A673 (cell line): ENCODE measurements around the gene COA8. TPM values are rescaled to one million over a fixed set of nuclear protein-coding genes. Genes with fewer than 3 reads are reported as not detected.

Experiments used
- BruUV-seq: library from RNA; stranded (reverse); fragments of 400-500 nt; replicated peaks from 2 replicates; lab custom pipeline; 2021; lab: Mats Ljungman, UMichigan
- CTCF ChIA-PET: fragments of 300-600 bp; sonication (Branson Sonifier 250); formaldehyde crosslinking; loops from one replicate; lab custom pipeline; 2022; ENCODE audit warnings: antibody characterized with exemption; lab: Charles Lee
- POLR2A ChIA-PET: fragments of 300-600 bp; sonication (Branson Sonifier 250); formaldehyde crosslinking; loops from one replicate; lab custom pipeline; 2022; ENCODE audit warnings: antibody characterized with exemption; ENCODE audit not compliant: low non-redundant PET; lab: Charles Lee
- DNase-seq: peaks from one replicate; pipeline ENCODE4 v3.0.0-alpha.2; 2015; ENCODE audit warnings: low spot score
- H3K27ac ChIP-seq: fragments of 200-600 bp; sonication (generic); 2 replicates; pipeline ENCODE4 v1.5.1; 2016; ENCODE audit warnings: mixed run types, low read depth, mild to moderate bottlenecking, mixed read lengths, antibody characterized with exemption, low read length; ENCODE audit not compliant: poor library complexity, severe bottlenecking
- H3K27me3 ChIP-seq: fragments of 200-600 bp; sonication (generic); replicated peaks from 2 replicates; pipeline ENCODE4 v1.6.1; 2017; ENCODE audit warnings: mixed run types, low read depth, mild to moderate bottlenecking, mixed read lengths, antibody characterized with exemption, low read length; ENCODE audit not compliant: insufficient read depth, poor library complexity
- H3K36me3 ChIP-seq: fragments of 200-600 bp; sonication (generic); 2 replicates; pipeline ENCODE4 v1.6.1; 2016; ENCODE audit warnings: mixed run types, mild to moderate bottlenecking, mixed read lengths, antibody characterized with exemption, low read length; ENCODE audit not compliant: insufficient read depth, poor library complexity, severe bottlenecking
- H3K4me1 ChIP-seq: fragments of 200-600 bp; sonication (generic); 2 replicates; pipeline ENCODE4 v1.6.1; 2017; ENCODE audit warnings: mixed run types, mild to moderate bottlenecking, mixed read lengths, antibody characterized with exemption, low read length; ENCODE audit not compliant: insufficient read depth, poor library complexity, severe bottlenecking
- H3K4me3 ChIP-seq: fragments of 200-600 bp; sonication (generic); 2 replicates; pipeline ENCODE4 v1.5.1; 2016; ENCODE audit warnings: low read depth, mixed run types, mild to moderate bottlenecking, mixed read lengths, low read length; ENCODE audit not compliant: poor library complexity, severe bottlenecking
- H3K9me3 ChIP-seq: fragments of 200-600 bp; sonication (generic); 2 replicates; pipeline ENCODE4 v1.6.1; 2016; ENCODE audit warnings: mixed run types, low read depth, mild to moderate bottlenecking, mixed read lengths, antibody characterized with exemption, low read length; ENCODE audit not compliant: poor library complexity, severe bottlenecking
- CTCF ChIP-seq: fragments of 300-800, 200-600 bp; sonication (generic); conservative IDR thresholded peaks from 2 replicates; pipeline ENCODE4 v1.5.1; 2017; ENCODE audit warnings: low read depth, mild to moderate bottlenecking, antibody characterized with exemption, low read length, moderate library complexity, mixed read lengths
- EZH2 ChIP-seq: fragments of 200-600 bp; sonication (generic); IDR thresholded peaks from 2 replicates; pipeline ENCODE4 v1.6.1; 2017; ENCODE audit warnings: borderline replicate concordance, low read depth, mild to moderate bottlenecking, mixed read lengths, antibody characterized with exemption, low read length; ENCODE audit not compliant: poor library complexity, severe bottlenecking
- intact Hi-C: fragments of 100-400 bp; cut with micrococcal nuclease; formaldehyde crosslinking; loops from one replicate; pipeline ENCODE4 v1.10.0; 2022; ENCODE audit not compliant: unreplicated experiment
- total RNA-seq: library from RNA; stranded (reverse); gene quantifications from 2 replicates; pipeline ENCODE4 v1.2.3, GENCODE V29; 2021

COA8 gene
- total RNA-seq, 1 experiment from 2014 or later = 51.0 TPM

- TF ChIP-seq CTCF (no peak), EZH2 (no peak)
- H3K4me3 ChIP-seq = no peak overlapping the region
- intact Hi-C loops = no loop called here
- ChIA-PET CTCF (interaction anchor here (0.6 to 1.0 kb wide), 2 partner anchors 10 to 28 kb away, joined by 3 to 4 read pairs; partner anchors contain the start of gene TRMT61A), POLR2A (interaction anchor here (0.6 to 1.8 kb wide), 3 partner anchors 37 to 455 kb away, joined by 4 to 7 read pairs (median 6); no protein-coding TSS in a partner anchor)
- peaks cover 39% of the 10 kb centered on the region for H3K4me1 ChIP-seq
- H3K27ac ChIP-seq = peak overlapping the region; percentile 19
- DNase-seq = no peak
- no peaks in the 10 kb centered on the region for H3K27me3 ChIP-seq
- H3K9me3 ChIP-seq = no peaks in the 10 kb centered on the region
- H3K36me3 ChIP-seq = peaks cover 21% of the 10 kb centered on the region
- BruUV-seq = no TSS peak
Measured at GRCh38 chr14:103556946-103557758, 5.6 kb upstream of the COA8 start.

DNA sequence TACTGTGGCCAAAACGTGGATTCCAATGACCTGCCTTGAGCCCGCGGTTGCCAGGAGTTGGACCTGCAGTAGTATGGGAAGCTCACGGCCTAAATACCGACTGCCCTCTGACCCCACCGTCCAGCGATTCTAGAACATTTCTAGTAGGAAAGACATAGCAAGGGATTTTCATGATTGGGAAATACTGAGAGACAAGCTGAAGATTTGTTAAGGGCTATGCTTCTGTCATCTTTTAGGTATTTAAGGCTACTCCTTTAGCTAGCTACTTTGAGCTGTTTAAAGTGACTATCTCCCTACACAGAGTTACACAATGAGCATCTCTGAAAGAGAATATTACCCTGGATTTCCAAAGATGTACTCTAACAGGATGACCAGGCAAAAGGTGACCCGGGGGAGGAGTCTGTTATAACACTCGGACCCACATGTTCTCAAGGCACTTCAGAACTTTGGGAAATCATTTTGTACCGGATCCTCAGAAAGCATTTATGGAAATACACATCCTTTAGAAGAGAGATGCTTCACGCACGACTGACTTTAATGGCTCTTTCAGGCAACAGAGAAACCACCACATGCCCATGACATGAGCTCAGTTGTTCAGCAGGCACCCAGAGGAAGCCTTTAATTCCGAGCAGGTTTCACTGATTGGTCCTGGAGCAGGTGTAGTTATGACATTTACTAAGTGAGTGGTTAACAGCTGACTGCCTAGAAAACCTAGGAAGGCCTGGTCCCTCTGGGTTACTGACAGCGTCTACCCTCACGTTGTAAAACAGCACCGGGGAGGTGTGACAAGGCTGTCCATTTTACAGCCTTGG lies 4.5 kb upstream of the COA8 start:
- ChIA-PET CTCF (interaction anchor here (1.0 kb wide), 1 partner anchor 30 kb away, joined by 4 read pairs; the partner anchor contains the start of gene TRMT61A), POLR2A (interaction anchor here (1.8 kb wide), 1 partner anchor 36 kb away, joined by 4 read pairs; no protein-coding TSS in a partner anchor)
- H3K9me3 ChIP-seq = no peaks in the 10 kb centered on the region
- no peak for TF ChIP-seq CTCF
- TF ChIP-seq EZH2 = no peak
- peak; percentile 80 for DNase-seq
- intact Hi-C loops = no loop called here
- no peaks in the 10 kb centered on the region for H3K27me3 ChIP-seq
- H3K36me3 ChIP-seq = peaks cover 21% of the 10 kb centered on the region
- no TSS peak for BruUV-seq
- H3K4me3 ChIP-seq = no peak overlapping the region
- H3K4me1 ChIP-seq = peaks cover 39% of the 10 kb centered on the region
- H3K27ac ChIP-seq = peak overlapping the region; percentile 3

- no peaks in the 10 kb centered on the region for H3K9me3 ChIP-seq
- H3K27me3 ChIP-seq = no peaks in the 10 kb centered on the region
- peaks cover 44% of the 10 kb centered on the region for H3K4me1 ChIP-seq
- TSS peak; percentile 30 for BruUV-seq
- ChIA-PET CTCF (no interaction called here), POLR2A (no interaction called here)
- no peak overlapping the region for H3K27ac ChIP-seq
- intact Hi-C loops = no loop called here
- H3K4me3 ChIP-seq = no peak overlapping the region
- TF ChIP-seq CTCF (no peak), EZH2 (no peak)
- no peak for DNase-seq
- peaks cover 21% of the 10 kb centered on the region for H3K36me3 ChIP-seq
Measured at GRCh38 chr14:103559766-103560165, 3.0 kb upstream of the COA8 start.
